Adipocyte (in vitro differentiated cells): ENCODE results near the gene TPP2.
A peak's percentile ranks its signal among the peaks of the same experiment; 100 is the strongest.

Source experiments
- DNase-seq: peaks from one replicate; pipeline ENCODE4 v3.0.0-alpha.2; 2015; ENCODE audit warnings: low read depth
- H3K27me3 ChIP-seq: replicated peaks from 2 replicates; pipeline ENCODE4 v1.7.0; 2013; ENCODE audit warnings: mild to moderate bottlenecking, low read length, moderate library complexity; ENCODE audit not compliant: control insufficient read depth, insufficient read depth
- H3K36me3 ChIP-seq: 2 replicates; pipeline ENCODE4 v1.7.0; 2013; ENCODE audit warnings: low read length, mild to moderate bottlenecking, moderate library complexity; ENCODE audit not compliant: control insufficient read depth, insufficient read depth, severe bottlenecking
- H3K4me1 ChIP-seq: 2 replicates; pipeline ENCODE4 v1.7.0; 2013; ENCODE audit warnings: mild to moderate bottlenecking, low read length, moderate library complexity; ENCODE audit not compliant: control insufficient read depth, insufficient read depth
- H3K4me3 ChIP-seq: 2 replicates; pipeline ENCODE4 v1.7.0; 2013; ENCODE audit warnings: mild to moderate bottlenecking, low read length, moderate library complexity
- H3K9ac ChIP-seq: 2 replicates; pipeline ENCODE4 v1.7.0; 2013; ENCODE audit warnings: mild to moderate bottlenecking, low read length, moderate library complexity
- H3K9me3 ChIP-seq: 2 replicates; pipeline ENCODE4 v1.7.0; 2013; ENCODE audit warnings: mild to moderate bottlenecking, low read length, moderate library complexity; ENCODE audit not compliant: control insufficient read depth

The TPP2 gene

GRCh38 chr13:102680842-102681740 lies 84.3 kb downstream of the TPP2 start:
- Histone ChIP-seq H3K9me3 (peaks cover 20% of the 10 kb centered on the region), H3K27me3 (no peaks in the 10 kb centered on the region), H3K4me1 (peaks cover 14% of the 10 kb centered on the region), H3K9ac (no peak overlapping the region), H3K4me3 (peak overlapping the region; percentile 39), H3K36me3 (peaks cover 37% of the 10 kb centered on the region)
- peak; percentile 41 for DNase-seq

GRCh38 chr13:102682211-102682610 lies 85.4 kb downstream of the TPP2 start:
- H3K4me3 ChIP-seq = peak overlapping the region; percentile 9
- H3K4me1 ChIP-seq = peaks cover 14% of the 10 kb centered on the region
- no peak overlapping the region for H3K9ac ChIP-seq
- peaks cover 27% of the 10 kb centered on the region for H3K36me3 ChIP-seq
- no peak for DNase-seq
- H3K9me3 ChIP-seq = peaks cover 20% of the 10 kb centered on the region
- no peaks in the 10 kb centered on the region for H3K27me3 ChIP-seq

- Histone ChIP-seq H3K9ac (no peak overlapping the region), H3K27me3 (no peaks in the 10 kb centered on the region), H3K4me1 (peaks cover 14% of the 10 kb centered on the region), H3K36me3 (peaks cover 24% of the 10 kb centered on the region), H3K4me3 (no peak overlapping the region), H3K9me3 (peaks cover 20% of the 10 kb centered on the region)
- DNase-seq = no peak
These were observed 85.9 kb downstream of the TPP2 start for GRCh38 chr13:102682727-102683126.

GRCh38 chr13:102683637-102684036 lies 86.9 kb downstream of the TPP2 start:
- no peak for DNase-seq
- Histone ChIP-seq H3K4me3 (no peak overlapping the region), H3K27me3 (peaks cover 4% of the 10 kb centered on the region), H3K4me1 (peaks cover 14% of the 10 kb centered on the region), H3K9ac (no peak overlapping the region), H3K36me3 (peaks cover 15% of the 10 kb centered on the region), H3K9me3 (peaks cover 20% of the 10 kb centered on the region)

- Histone ChIP-seq H3K9me3 (peaks cover 20% of the 10 kb centered on the region), H3K9ac (no peak overlapping the region), H3K4me1 (peaks cover 5% of the 10 kb centered on the region), H3K36me3 (no peaks in the 10 kb centered on the region), H3K27me3 (peaks cover 8% of the 10 kb centered on the region), H3K4me3 (no peak overlapping the region)
- no peak for DNase-seq
These were observed 89.2 kb downstream of the TPP2 start for GRCh38 chr13:102686024-102686423.

GRCh38 chr13:102687520-102687919 lies 90.7 kb downstream of the TPP2 start:
- peaks cover 8% of the 10 kb centered on the region for H3K27me3 ChIP-seq
- H3K4me1 ChIP-seq = no peaks in the 10 kb centered on the region
- H3K9me3 ChIP-seq = peaks cover 8% of the 10 kb centered on the region
- DNase-seq = no peak
- no peak overlapping the region for H3K9ac ChIP-seq
- no peaks in the 10 kb centered on the region for H3K36me3 ChIP-seq
- no peak overlapping the region for H3K4me3 ChIP-seq

GRCh38 chr13:102688306-102688973 lies 91.7 kb downstream of the TPP2 start:
- H3K4me1 ChIP-seq = no peaks in the 10 kb centered on the region
- peaks cover 8% of the 10 kb centered on the region for H3K27me3 ChIP-seq
- DNase-seq = no peak
- H3K4me3 ChIP-seq = no peak overlapping the region
- H3K9ac ChIP-seq = no peak overlapping the region
- H3K36me3 ChIP-seq = no peaks in the 10 kb centered on the region
- H3K9me3 ChIP-seq = no peaks in the 10 kb centered on the region

- no peaks in the 10 kb centered on the region for H3K9me3 ChIP-seq
- no peaks in the 10 kb centered on the region for H3K36me3 ChIP-seq
- H3K4me3 ChIP-seq = no peak overlapping the region
- H3K27me3 ChIP-seq = peaks cover 16% of the 10 kb centered on the region
- H3K4me1 ChIP-seq = peaks cover 9% of the 10 kb centered on the region
- H3K9ac ChIP-seq = no peak overlapping the region
- DNase-seq = no peak
These were observed 94.1 kb downstream of the TPP2 start for GRCh38 chr13:102690883-102691282.

- Histone ChIP-seq H3K36me3 (no peaks in the 10 kb centered on the region), H3K9ac (no peak overlapping the region), H3K4me3 (no peak overlapping the region)
These were observed 95.7 kb downstream of the TPP2 start for GRCh38 chr13:102692491-102692826.

GRCh38 chr13:102693250-102693649 lies 96.5 kb downstream of the TPP2 start:
- H3K36me3 ChIP-seq = no peaks in the 10 kb centered on the region
- no peak overlapping the region for H3K4me3 ChIP-seq
- peaks cover 9% of the 10 kb centered on the region for H3K4me1 ChIP-seq
- peaks cover 12% of the 10 kb centered on the region for H3K27me3 ChIP-seq
- peaks cover 3% of the 10 kb centered on the region for H3K9me3 ChIP-seq
- H3K9ac ChIP-seq = no peak overlapping the region
- no peak for DNase-seq

More at GRCh38 chr13:102692491-102692826, 95.7 kb downstream of the TPP2 start:
- DNase-seq = no peak
- H3K9me3 ChIP-seq = no peaks in the 10 kb centered on the region
- H3K27me3 ChIP-seq = peaks cover 16% of the 10 kb centered on the region
- peaks cover 9% of the 10 kb centered on the region for H3K4me1 ChIP-seq

GRCh38 chr13:102693776-102694175 lies 97.0 kb downstream of the TPP2 start:
- H3K4me1 ChIP-seq = peaks cover 9% of the 10 kb centered on the region
- H3K4me3 ChIP-seq = peak overlapping the region; percentile 52
- H3K9ac ChIP-seq = peak overlapping the region; percentile 63
- no peaks in the 10 kb centered on the region for H3K36me3 ChIP-seq
- peaks cover 9% of the 10 kb centered on the region for H3K9me3 ChIP-seq
- no peak for DNase-seq
- H3K27me3 ChIP-seq = peaks cover 12% of the 10 kb centered on the region
